Vagina (tissue), 2 donors: ENCODE measurements around the gene TECTA.

Source experiments
- POLR2AphosphoS5 ChIP-seq, 2 donors: sonication (generic); formaldehyde crosslinking; IDR thresholded peaks; one replicate each; pipeline ENCODE4 v1.9.0; 2017; ENCODE audit warnings: antibody characterized with exemption in 2 of 2, mild to moderate bottlenecking in 2 of 2, low read depth in 1 of 2; ENCODE audit not compliant: insufficient read depth in 1 of 2
- TF ChIP-seq, protein P1 (sequence below), 3 experiments: fragments of 450-650 bp in 2 of 3; fragments of 200-600 bp in 1 of 3; sonication (generic) in 1 of 3; IDR thresholded peaks; one replicate each; pipeline ENCODE4 v1.5.1; 2017 to 2019; ENCODE audit warnings: antibody characterized with exemption in 3 of 3, mild to moderate bottlenecking in 2 of 3, moderate library complexity in 2 of 3

DNA sequence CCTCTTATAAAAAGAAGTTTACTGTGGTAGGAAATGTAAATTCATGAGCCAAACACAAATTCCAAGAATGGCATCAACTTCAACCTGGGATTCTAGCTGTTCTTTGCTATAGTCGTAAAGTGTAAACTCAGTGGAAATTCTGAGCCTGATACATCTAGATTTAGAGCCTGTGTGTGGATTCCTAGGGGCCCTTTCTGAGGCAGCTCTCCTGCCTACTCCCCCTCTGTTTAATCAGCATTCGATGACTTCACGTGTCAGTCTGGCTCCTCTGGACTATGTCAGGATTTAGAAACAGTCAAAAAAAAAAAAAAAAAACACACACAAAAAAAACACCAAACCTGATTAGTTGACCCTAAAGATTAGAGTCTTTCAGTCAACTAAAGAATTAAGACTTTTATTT, 98.5 kb downstream of the TECTA start:
- TF ChIP-seq, protein P1, sequence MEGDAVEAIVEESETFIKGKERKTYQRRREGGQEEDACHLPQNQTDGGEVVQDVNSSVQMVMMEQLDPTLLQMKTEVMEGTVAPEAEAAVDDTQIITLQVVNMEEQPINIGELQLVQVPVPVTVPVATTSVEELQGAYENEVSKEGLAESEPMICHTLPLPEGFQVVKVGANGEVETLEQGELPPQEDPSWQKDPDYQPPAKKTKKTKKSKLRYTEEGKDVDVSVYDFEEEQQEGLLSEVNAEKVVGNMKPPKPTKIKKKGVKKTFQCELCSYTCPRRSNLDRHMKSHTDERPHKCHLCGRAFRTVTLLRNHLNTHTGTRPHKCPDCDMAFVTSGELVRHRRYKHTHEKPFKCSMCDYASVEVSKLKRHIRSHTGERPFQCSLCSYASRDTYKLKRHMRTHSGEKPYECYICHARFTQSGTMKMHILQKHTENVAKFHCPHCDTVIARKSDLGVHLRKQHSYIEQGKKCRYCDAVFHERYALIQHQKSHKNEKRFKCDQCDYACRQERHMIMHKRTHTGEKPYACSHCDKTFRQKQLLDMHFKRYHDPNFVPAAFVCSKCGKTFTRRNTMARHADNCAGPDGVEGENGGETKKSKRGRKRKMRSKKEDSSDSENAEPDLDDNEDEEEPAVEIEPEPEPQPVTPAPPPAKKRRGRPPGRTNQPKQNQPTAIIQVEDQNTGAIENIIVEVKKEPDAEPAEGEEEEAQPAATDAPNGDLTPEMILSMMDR (IDR thresholded peaks at IDR 0.05): no peak
- no peak for TF ChIP-seq POLR2AphosphoS5 (IDR thresholded peaks at IDR 0.05; ENCODE audit: insufficient read depth in 1 of 2, low read depth in 1 of 2)
